Posterior cingulate gyrus (tissue), 11 donors: ENCODE data around the gene GPRIN3.

Experiments used
- DNase-seq, 10 donors: peaks; one replicate each; pipeline versions ENCODE4 v3.0.0 to v3.0.0-alpha.2; 2020 to 2021; ENCODE audit warnings: mixed read lengths in 3 of 10
- intact Hi-C: fragments of 100-400 bp; cut with DNase I; formaldehyde crosslinking; loops from one replicate; pipeline ENCODE4 v1.15.1; 2023

GPRIN3 gene

DNA sequence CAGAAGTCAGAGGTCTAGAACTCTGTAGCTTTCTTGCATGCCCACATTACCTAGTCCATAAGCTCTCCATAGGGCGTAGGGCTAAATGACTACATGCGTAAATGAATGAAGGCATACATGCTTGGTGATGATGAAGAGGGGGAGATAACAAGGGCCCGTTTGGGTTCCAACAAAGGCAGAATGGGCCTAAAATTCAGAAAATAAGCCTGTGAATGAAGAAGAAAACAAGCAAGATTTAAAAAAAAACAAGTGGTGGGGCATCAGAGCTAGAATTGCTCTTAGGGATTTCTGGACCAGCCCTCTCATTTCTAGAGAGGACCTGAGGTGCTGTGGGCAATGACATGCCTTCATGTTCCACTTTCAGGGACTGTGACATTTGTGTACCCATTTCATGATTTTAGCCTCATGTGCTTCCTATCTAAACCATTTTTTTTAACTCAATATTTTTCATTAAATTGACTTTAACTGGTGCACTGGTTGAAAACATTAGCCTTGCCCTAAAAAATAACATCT is 12.1 kb downstream of the GPRIN3 start:
- DNase-seq, result no peak
- intact Hi-C loops, result loop anchor here (10.0 kb wide), 1 partner anchor 59 kb away; no protein-coding TSS in a partner anchor

DNA sequence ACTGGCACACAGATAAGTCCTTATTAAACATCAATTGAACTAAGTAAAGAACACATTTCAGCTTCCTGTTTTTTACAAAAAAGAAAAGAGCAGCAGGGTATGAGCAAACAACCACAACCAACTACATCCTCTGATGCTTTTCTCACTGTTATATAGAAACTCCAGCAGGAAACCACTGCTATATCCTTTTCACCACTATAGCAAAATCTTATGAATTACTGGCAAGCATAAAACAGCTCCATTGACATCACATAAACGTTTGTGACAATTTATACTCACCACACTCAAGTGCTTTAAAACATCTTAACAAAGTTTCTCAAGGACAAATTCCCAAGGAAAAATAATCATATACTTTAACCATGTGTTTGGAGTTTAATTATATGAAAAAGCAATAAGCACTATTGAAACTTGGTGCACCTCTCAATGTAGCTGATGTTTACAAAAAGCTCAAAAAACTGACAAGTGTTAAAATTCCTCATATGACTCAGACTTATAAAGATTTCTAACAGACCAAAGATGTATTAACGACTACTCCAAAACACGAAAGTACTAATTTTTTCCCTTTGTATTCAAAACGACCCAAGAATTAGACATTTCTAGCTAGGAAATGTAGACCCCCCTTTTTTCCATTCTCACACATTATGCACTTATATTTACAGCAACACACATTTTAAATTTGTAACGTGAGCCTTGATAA is 12.9 kb downstream of the GPRIN3 start:
- no peak for DNase-seq

DNA sequence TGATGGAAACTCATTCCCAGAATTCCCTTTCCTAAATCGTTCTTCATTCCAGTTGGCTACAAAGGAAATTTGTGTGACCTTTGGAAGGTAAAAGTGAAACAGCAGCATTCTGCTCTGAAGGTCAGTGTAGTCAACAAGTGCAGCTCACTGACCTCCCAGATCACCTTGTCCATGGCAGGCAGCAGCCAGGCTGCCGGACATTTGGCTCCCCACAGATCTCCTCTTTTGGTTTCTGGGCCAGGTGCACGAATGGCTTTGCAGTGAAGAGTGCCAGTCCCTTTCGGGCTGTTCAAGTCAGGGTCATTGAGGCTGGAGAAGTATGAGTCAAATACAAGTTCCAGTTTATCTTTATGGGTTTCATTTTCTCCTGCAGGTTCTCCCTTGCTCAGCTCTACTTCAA is 14.3 kb downstream of the GPRIN3 start:
- intact Hi-C loops, result loop anchor here (10.0 kb wide), 1 partner anchor 62 kb away; no protein-coding TSS in a partner anchor
- DNase-seq, result no peak

More for the DNA sequence above, 12.9 kb downstream of the GPRIN3 start:
- intact Hi-C loops, result loop anchor here (10.0 kb wide), 1 partner anchor 60 kb away; no protein-coding TSS in a partner anchor

DNA sequence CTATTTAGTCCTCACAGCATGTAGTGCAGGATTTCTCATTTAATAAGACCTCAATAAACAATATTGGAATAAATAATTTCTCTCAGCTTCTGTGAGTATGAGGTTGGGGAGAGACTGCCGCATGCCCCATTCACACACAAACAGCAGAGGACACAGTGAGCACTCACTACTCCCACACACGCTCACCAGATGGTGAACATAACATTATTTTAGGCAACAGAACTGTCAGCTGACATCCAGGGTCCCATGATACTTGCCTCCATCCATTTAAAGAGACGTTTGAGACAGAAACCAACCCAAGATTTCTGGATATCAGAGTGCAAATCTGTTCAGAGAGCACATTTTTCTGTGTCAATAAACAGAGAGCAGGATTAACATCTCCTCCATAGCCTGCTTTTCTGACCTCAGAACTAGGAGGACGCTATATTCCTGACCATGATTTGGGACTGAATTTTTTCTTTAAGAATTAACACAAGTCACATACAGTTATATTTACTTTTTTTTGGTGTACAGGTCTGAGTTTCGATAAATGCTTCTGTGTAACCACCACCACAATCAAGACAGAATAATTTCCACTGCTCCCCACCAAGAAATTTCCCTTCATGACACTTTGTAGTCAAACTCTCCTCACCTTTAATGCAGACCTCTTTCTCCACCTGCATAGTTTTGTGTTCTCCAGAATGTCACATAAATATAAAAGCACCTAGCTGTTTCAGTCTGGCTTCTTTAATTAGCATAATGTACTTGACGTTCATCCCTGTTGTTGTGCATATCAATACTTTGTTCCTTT is 16.7 kb downstream of the GPRIN3 start:
- no peak for DNase-seq
- intact Hi-C loops, result loop anchor here (10.0 kb wide), 1 partner anchor 64 kb away; no protein-coding TSS in a partner anchor

DNA sequence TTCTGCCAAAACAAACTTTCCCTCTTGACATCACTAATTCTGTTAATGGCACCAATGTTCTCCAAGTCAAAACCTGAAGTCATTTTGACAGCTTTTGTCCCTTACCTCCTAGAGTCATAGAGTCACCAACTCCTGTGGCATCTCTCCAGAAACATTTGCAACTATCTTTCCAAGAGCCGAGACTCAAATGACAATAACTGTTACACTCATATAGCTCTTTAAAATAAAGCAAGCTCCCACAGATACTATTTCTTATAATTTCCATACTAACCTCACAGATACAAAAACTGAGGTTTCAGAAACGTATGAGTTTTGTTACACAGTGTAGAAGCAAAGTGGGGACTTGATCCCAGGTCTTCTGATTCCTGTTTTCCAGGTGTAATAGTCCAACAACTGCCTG is 18.3 kb downstream of the GPRIN3 start:
- DNase-seq, result no peak
- intact Hi-C loops, result no loop called here

DNA sequence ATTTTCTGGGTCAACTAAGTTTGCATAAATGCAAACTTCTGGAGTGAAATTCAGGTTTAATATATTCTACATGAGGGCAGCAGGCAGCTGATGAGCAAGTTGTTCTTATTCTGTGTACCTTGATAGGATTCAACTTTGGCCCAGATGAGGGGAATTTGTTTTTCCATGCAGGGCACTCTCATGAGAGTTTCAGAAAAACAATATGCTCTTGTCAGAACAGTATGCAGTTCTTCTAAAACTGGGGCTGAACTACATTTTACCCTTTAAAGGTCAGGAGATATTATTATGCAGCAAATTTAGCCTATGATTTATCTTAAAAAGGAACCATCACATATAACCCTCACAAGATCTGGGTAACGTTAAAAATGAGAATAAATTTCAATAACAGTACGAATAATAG is 19.2 kb downstream of the GPRIN3 start:
- no peak for DNase-seq
- intact Hi-C loops, result no loop called here

DNA sequence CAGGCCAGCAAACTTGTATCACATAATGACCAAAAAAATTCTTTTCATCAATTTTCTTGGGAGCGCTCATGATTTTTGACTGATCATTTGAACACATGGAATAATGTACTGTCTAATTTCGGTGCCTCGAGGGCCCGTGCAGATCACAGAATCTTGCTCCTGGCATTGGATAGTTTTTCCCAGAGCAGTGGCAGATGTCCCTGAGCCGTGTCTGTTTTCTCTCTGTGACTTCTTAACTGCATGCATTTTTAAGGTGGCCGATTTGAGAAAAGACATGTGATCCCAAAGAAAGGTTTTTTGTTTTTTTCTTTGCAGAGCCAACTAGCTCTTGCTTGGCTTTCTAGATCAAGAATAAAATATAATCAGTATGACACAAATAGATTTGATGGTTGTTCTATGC is 19.7 kb downstream of the GPRIN3 start:
- intact Hi-C loops, result no loop called here

DNA sequence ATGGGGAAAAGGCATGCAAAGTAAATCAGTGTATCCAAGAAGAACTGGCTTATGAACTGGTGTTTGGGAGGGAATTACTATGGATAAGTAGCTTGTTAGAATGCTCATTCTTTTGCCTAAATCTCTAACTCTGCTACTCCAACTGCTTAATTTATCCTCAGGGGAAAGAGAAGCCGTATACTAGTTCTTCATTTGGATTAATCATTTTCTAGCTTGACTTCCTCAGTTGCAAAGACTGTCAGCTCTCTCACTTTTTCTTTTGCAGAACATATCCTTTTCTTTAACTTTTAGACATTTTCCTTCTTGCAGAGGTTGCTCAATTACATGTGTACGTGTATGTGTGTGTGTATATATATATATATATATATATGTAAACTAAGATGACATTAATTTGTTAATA is 21.9 kb downstream of the GPRIN3 start:
- intact Hi-C loops, result no loop called here

More for the DNA sequence above, 19.7 kb downstream of the GPRIN3 start:
- DNase-seq, result no peak

DNA sequence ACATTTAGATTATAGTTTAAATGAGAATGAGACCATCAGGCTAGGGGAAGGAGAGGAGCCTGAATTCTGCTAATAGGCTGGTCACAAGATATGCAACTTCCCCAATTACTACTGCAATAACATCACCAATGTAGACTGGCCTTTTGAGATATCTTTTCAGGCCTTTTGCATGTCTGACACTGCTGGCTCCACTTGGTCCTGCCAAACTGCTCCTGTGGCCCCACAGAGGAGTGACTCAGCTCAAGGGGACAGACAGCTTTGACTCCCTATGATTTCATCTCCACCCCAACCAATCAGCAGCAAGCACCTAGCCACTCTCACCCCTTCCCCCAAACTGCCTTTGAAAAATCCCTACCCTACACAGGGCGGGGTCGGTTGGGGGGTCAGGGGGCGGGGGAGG is 22.8 kb downstream of the GPRIN3 start:
- DNase-seq, result no peak
- intact Hi-C loops, result no loop called here

More for the DNA sequence above, 21.9 kb downstream of the GPRIN3 start:
- DNase-seq, result no peak

DNA sequence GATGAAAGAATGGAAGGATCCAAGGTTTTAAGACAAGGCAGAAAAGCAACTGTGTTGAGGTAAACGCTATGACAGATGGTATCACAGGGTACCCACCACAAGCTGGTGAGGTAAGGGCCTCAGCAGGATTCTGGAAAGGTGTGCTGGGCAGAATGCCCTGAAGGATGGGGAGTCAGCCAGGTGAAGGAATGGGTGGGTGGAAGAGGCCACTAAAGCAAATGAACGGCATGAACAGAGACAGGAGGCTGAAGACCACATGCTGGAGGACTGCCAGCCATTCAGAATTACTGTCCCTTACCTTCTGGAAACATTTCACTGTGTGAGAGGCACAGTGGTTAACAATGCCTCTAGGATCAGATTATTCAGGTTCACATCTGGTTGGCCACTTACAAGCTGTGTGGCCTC is 23.6 kb downstream of the GPRIN3 start:
- intact Hi-C loops, result no loop called here
- no peak for DNase-seq

DNA sequence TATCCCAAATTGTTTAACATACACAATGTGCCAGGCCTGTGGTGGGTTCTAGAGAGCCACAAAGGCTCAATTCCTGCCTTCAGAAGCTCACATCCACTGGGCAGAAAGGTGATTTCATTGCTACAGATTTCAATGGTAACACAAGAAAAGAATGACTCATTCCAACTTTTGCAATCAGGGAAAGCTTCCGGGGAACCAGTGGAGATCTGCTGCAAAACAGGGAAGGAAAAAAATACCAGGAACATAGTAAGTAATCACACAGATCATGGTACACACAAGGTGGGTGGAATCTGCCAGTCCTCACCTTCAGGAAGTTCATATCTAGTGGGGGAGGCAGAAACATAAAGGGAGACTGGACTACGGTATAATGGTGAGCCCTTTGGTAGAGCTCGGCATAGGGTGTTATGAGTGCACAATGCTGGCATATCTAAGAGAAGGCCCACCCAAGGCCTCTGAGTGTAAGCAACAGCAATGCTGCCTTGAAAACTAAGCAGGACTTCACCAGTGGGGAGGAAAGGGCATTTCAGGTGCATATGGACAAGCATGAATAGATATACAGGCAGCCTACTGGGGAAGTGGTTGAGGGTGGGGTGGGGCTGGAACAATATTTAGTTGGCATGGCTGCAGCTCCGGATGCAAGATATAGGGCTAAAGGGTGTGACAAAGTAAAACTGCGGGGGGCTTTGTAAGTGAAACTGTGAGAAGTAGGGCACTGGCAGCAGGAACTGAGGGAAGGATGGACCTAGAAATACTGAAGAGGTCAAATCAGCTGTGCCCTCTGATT is 24.2 kb downstream of the GPRIN3 start:
- DNase-seq, result no peak
- intact Hi-C loops, result no loop called here

DNA sequence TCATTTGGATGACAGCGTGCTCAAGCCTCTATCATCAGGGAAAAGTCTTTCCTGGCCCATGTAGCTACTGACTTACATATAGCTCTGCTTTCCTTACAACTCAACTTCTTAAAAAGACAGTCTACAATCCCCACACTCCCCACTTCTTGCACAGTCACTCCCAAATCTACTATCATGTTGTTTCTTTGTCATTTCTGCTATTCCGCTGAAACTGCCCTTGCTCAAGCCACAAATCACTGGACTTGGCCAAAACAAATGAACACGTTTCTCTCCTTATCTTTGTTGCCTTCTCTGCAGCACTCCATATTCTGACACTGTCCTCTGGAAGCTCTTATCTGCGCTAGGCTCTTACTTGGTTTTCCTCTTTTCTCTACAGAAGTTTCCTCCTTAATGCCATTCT is 28.2 kb downstream of the GPRIN3 start:
- no peak for DNase-seq
- intact Hi-C loops, result no loop called here

DNA sequence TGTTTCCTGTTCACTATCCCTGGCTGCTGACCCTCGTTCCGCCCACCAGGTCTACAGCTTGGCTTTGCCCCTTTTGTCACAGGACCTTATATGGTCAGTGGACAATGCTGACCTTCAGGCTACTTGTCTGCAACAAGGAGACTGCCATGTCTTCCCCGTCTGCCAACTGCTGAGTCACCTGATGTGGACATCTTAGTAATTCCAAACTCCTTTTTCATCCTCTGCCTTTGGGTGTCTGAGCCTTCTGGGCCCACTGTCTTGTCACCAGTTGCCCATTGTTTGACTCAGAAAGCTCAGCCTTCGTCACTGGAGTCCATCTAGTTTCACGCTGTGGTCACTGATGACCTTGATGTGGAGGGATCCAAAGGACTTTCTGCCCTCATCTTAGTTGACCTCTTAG is 30.2 kb downstream of the GPRIN3 start:
- intact Hi-C loops, result no loop called here
- DNase-seq, result no peak

DNA sequence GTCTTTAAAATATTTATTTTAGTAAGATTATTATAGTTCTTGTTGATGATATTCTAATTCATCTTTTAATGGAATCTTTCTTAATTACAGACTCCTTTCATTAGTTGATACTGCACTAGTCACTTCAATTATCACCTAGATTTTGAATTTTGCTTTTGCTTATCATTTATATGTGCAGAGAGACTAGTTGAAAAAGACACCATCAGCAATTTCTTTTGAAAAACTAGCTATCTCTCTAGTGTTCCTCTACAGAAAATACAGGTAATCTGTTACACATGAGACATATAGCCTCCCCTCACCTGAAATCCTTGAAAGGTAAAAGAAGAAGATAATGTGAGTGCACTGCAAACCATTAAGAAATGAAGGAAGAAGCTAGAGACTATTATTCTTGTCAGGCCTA is 31.3 kb downstream of the GPRIN3 start:
- intact Hi-C loops, result no loop called here

DNA sequence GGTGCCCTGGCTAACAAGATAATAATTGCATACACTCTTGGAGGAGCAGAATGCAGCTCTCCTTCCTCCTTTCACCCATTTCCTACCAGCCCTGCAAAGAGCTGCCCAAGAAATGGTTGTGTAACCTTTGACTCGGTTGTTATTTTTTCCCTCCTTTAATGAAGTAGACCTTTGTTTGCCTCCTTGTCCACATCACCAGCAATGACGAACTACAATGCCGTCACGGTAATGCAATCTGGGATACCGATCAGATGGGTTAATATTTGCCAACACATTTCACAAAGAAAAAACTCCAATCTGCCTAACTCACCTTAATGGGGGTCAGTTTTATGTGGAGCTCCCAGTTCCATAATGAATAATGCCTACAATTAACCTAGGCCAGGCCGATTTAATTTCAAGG is 32.0 kb downstream of the GPRIN3 start:
- DNase-seq, result no peak
- intact Hi-C loops, result no loop called here

More for the DNA sequence above, 31.3 kb downstream of the GPRIN3 start:
- no peak for DNase-seq

DNA sequence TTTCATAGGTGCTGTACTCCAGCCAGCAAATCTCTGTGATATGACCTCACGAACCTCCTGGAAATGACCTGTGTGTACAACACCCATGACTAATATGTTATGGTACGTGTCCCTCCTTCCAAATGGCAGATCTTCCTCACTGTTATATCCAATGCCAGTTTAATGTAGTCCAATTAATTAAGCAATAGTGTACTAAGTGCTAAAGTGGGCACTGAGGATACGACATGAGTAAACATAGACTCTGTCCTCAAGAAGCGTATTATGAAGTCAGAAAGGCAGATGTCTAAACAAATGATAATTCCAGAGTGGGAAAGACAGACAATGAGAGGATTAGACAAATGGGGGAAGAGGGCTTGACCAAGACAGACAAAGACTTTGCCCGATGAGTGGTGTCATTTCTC is 33.9 kb downstream of the GPRIN3 start:
- DNase-seq, result no peak
- intact Hi-C loops, result no loop called here

DNA sequence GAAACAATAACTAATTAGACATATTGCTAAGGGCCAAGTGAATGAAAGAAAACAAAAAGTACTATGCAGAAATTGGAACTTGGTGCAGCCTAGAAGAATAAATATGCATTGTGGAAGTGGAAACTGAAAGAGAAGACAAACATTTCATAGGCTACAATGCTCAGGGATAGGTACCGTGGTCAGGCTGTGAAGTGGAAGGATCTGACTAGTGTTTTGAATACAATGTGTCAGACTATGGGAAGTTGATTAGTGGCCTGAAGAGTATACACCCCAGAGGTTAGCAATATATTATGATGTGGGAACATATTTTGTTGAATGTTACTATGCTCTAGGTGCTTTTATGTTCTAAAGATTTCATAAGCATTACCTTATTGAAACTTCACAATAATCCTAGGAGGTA is 36.8 kb downstream of the GPRIN3 start:
- no peak for DNase-seq
- intact Hi-C loops, result no loop called here

DNA sequence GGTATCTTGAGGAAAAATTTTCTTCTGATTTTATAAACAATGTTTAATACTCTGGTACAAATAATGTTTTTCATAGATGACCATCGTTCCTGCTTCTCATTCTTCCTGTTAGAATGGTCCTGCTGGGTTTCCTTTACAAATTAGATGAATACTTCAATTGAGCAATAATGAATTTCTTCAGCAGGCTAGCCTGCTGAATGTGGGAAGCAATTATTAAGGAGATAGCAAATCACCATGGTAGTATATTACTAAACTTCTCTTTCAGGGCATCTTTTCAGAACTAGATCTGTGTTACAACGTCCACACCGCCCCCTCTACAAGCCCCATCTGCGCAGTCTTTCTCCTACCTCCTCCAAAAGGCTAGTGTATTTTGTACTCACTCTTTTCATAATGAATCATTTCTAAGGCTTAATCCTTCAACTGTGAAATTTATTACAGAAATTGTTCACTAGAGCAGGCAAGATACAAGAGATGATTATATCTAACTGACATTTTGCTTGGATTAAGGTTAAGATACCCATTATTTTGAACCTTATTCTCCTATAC is 38.4 kb downstream of the GPRIN3 start:
- intact Hi-C loops, result no loop called here
- DNase-seq, result no peak

DNA sequence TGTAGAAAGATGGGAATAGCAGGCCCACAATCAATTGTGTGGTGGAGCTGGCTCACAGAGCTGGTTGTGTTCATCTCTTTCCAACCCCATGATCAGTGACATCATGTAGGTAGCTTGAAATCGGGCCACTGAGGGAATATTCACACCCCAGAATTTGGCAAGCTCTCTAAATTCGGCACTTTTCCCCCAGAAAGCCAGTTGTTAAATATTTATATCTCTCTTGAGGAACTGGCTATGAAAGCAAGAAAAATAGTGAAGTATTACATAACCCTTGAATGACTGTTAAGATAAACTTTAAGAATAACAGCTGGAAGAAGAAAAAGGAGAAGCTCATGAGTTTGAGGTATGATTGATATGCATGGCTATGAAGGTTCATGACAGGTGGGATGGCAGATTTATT is 38.9 kb downstream of the GPRIN3 start:
- intact Hi-C loops, result no loop called here
- DNase-seq, result no peak

DNA sequence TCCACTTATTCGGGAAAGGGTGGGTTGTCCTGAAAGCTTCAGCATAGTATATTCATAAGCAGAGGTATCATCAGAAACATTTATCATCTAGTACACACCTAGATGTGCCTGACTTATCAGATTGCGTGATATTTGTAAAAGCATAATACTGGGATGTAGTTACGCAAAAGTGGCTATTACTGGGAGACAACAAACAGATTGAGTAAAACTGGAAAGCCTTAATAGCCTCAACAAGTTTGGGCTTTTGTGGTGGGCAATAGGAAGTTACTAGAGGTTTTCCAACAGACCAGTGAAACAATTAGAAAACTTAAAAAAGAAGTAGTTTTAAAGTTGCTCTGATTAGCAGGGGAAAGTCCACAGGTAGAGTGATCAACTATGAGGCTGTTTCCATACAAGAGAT is 39.8 kb downstream of the GPRIN3 start:
- no peak for DNase-seq
- intact Hi-C loops, result no loop called here

DNA sequence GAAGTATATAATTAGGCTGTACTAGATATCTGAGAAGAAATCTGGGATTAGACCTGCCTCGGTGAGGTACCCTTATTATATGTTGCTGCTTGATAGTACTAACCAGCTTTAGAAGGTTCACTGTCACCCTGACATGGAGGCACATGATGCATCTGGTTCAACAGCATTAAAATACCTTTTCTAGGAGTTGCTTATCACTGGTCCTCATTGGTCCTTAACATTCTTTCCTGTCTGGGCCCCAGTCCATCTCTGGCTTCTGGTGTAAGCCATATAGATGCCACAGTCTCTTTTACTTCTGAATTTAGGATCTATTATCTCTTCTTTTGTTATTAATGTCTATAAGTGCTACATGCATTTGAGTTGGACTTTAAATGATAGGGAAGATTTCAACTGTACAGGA is 40.2 kb downstream of the GPRIN3 start:
- no peak for DNase-seq
- intact Hi-C loops, result no loop called here
